Endothelial cell of umbilical vein (primary cell): ENCODE data around the gene MEOX1.

ENCODE experiments used
- EZH2 ChIP-seq: IDR thresholded peaks from 2 replicates; pipeline ENCODE4 v1.6.1; 2012; ENCODE audit warnings: borderline replicate concordance, low read depth, mild to moderate bottlenecking, moderate library complexity, low read length, inconsistent platforms; ENCODE audit not compliant: severe bottlenecking
- GATA2 ChIP-seq: IDR thresholded peaks from 2 replicates; pipeline ENCODE4 v1.7.0; 2011; ENCODE audit warnings: low read depth, mild to moderate bottlenecking, moderate library complexity, mixed read lengths, low read length; ENCODE audit not compliant: insufficient read length, insufficient read depth
- JUN ChIP-seq: IDR thresholded peaks from 2 replicates; pipeline ENCODE4 v1.6.1; 2011; ENCODE audit warnings: borderline replicate concordance, low read depth; ENCODE audit not compliant: insufficient read length, insufficient read depth
- MYC ChIP-seq: IDR thresholded peaks from one replicate; pipeline ENCODE4 v1.6.1; 2011; ENCODE audit warnings: mild to moderate bottlenecking, low read depth, low read length
- POLR2A ChIP-seq: IDR thresholded peaks from 2 replicates; pipeline ENCODE4 v1.6.1; 2012; ENCODE audit warnings: low read depth, mild to moderate bottlenecking, control low read depth, low read length
- TF ChIP-seq, protein P1 (sequence below), 2 donors: IDR thresholded peaks; 1 replicate in 1 of 2; 2 replicates in 1 of 2; pipeline ENCODE4 v1.5.1; 2011; ENCODE audit warnings: low read length in 2 of 2, mild to moderate bottlenecking in 2 of 2, moderate library complexity in 2 of 2, control low read depth in 1 of 2, inconsistent platforms in 1 of 2, low read depth in 1 of 2; ENCODE audit not compliant: insufficient read depth in 1 of 2; ENCODE audit errors: extremely low read depth in 1 of 2
- TF ChIP-seq, protein P2 (sequence below): IDR thresholded peaks from 2 replicates; pipeline ENCODE4 v1.6.1; 2011; ENCODE audit not compliant: insufficient read depth, insufficient read length

DNA sequence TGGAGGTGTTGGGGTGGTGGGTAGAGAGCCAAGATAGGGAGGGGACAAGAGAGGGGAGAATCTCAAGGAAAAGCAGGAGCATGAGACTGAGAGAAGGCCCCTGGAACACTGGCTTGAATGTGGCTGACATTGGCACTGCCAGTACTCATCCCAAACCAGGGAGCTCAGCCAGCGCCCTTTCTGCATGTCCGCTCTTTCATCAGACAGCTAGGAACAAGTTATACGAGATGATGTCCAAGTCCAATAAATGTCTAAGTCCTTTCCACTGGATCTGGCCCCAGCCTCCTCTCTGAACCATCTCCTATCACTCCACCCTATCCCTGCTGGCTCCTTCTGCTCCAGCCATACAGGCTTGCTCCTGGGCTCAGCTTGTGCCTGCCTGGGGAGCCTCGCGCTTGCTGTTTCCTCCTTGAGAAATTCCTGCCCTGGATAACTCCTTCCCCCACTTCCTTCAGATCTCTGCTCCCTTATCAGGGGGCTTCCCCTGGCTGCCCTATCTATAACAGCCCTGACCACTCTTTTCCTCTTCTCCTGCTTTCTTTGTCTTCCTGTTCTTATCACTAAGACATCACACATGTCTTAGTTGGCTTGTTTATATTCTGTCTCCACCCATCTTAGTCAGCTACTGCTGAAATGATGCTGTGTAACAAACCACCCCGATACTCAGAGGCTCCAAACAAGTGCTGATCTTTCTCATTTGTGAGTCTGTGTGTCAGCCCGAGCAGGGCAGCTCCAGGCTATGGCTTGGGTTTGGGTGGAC is 37.1 kb upstream of the MEOX1 start:
- TF ChIP-seq JUN, result no peak
- TF ChIP-seq, protein P1, sequence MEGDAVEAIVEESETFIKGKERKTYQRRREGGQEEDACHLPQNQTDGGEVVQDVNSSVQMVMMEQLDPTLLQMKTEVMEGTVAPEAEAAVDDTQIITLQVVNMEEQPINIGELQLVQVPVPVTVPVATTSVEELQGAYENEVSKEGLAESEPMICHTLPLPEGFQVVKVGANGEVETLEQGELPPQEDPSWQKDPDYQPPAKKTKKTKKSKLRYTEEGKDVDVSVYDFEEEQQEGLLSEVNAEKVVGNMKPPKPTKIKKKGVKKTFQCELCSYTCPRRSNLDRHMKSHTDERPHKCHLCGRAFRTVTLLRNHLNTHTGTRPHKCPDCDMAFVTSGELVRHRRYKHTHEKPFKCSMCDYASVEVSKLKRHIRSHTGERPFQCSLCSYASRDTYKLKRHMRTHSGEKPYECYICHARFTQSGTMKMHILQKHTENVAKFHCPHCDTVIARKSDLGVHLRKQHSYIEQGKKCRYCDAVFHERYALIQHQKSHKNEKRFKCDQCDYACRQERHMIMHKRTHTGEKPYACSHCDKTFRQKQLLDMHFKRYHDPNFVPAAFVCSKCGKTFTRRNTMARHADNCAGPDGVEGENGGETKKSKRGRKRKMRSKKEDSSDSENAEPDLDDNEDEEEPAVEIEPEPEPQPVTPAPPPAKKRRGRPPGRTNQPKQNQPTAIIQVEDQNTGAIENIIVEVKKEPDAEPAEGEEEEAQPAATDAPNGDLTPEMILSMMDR (IDR thresholded peaks at IDR 0.05; ENCODE audit: extremely low read depth in 1 of 2, insufficient read depth in 1 of 2, low read depth in 1 of 2, low read length in 2 of 2), result no peak
- TF ChIP-seq, protein P2, sequence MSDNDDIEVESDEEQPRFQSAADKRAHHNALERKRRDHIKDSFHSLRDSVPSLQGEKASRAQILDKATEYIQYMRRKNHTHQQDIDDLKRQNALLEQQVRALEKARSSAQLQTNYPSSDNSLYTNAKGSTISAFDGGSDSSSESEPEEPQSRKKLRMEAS, result no peak
- no peak for TF ChIP-seq POLR2A
- TF ChIP-seq EZH2, result no peak
- TF ChIP-seq GATA2, result peak; percentile 76
- TF ChIP-seq MYC, result no peak
